ENCODE results near the gene CACNA1A.
"Not testable (repeated sequence)": the region's sequence is repeated elsewhere in the genome, so short reads cannot be mapped to it uniquely, and the experiment has no call there.

CACNA1A gene

DNA sequence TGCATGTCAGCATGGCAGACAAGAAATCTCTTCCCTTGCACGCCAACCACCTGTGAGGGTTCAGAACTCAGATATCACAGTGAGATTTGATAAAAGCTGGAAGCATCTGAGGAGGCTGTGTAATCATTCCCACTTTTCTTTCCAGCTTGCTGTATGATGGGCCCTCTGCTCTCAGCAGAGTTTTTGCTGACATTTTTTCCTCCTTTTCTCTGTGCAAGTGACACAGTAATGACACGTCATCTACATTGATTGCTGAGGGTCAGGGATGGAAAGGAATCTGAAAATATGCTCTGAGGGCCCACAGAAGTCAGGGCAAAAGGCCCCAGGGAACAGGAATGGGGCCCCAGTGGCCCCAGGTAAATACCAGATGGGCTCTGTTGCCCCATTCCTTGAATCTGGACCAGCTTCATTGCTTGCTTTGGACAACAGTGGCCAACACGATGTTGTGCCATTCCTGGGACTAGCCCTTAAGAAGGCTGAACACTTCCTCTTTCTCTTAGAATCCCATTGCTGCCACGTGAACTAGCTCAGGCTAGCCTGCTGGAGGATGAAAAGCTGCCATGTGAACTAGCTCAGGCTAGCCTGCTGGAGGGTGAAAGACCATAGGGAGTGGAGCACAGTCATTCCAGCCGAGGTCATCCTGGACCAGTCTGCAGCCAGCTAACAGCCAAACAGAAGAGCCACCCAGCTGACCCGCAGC, 68.2 kb downstream of the CACNA1A start:
- no peak overlapping the region for H3K4me3 ChIP-seq (ENCODE audit: control insufficient read depth, low read depth, low read length)
- no peak for DNase-seq (ENCODE audit: low read depth)

DNA sequence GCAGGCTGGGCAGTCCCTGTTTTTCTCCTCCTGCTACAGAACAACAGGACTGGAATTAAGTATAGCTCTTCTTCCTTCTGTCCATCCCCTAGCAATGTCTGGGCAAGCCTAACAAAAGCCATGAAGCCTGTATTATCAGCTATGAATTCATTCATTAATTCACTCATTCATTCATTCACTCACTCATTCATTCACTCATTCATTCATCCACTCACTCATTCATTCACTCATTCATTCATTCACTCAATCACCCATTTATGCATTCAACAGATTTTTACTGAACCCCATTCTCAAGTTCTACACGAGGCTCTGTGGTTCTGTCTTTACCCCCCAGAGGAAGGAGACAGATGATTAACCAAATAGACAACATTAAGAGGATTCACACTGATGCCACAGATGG, 69.9 kb downstream of the CACNA1A start:
- no peak overlapping the region for H3K4me3 ChIP-seq (ENCODE audit: control insufficient read depth, low read depth, low read length)
- TF ChIP-seq, protein P1, sequence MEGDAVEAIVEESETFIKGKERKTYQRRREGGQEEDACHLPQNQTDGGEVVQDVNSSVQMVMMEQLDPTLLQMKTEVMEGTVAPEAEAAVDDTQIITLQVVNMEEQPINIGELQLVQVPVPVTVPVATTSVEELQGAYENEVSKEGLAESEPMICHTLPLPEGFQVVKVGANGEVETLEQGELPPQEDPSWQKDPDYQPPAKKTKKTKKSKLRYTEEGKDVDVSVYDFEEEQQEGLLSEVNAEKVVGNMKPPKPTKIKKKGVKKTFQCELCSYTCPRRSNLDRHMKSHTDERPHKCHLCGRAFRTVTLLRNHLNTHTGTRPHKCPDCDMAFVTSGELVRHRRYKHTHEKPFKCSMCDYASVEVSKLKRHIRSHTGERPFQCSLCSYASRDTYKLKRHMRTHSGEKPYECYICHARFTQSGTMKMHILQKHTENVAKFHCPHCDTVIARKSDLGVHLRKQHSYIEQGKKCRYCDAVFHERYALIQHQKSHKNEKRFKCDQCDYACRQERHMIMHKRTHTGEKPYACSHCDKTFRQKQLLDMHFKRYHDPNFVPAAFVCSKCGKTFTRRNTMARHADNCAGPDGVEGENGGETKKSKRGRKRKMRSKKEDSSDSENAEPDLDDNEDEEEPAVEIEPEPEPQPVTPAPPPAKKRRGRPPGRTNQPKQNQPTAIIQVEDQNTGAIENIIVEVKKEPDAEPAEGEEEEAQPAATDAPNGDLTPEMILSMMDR (conservative IDR thresholded peaks at IDR 0.05; ENCODE audit: control insufficient read depth, insufficient read depth, low read depth, low read length) = no peak
- no peak for DNase-seq (ENCODE audit: low read depth)

More for the DNA sequence above, 68.2 kb downstream of the CACNA1A start:
- TF ChIP-seq, protein P1 (conservative IDR thresholded peaks at IDR 0.05; ENCODE audit: control insufficient read depth, insufficient read depth, low read depth, low read length) = no peak

DNA sequence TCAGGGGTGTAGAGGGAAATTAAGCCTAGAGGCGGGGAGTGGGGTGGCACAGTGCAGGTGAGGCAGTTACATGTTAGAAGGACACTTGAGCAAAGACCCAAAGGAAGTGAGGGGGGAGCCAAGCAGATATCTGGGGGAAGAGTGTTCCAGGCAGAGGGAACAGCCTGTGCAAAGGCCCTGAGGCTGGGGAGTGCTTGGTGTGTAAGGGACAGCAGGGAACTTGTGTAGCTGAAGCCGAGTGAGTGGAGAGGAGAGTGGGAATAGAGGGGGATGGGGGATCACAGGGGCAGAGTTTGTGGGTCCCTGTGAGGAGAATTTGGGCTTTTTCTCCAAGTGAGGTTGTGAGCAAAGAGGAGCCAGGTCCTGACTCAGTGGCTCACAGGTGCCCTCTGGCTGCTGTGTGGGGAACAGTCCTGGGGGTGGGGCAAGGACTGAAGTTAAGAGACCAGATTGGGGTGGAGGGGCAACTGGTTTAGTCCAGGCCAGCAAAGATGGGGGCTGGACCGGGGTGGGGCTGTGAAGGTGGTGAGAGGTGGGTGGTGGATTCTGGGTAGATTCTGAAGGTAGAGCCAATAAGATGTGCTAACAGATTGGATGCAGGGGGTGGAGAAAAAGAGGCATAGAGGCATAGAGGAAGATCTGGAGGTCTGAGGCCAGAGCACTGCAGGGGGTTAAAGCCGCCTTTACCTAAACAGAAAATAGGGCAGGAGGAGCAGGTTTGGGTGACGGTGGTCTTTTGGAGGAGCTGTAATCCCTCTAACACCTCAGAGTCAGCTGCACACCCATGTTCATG, 75.3 kb downstream of the CACNA1A start:
- TF ChIP-seq, protein P1 (conservative IDR thresholded peaks at IDR 0.05; ENCODE audit: control insufficient read depth, insufficient read depth, low read depth, low read length) = peak; percentile 92
- no peak overlapping the region for H3K4me3 ChIP-seq (ENCODE audit: control insufficient read depth, low read depth, low read length)
- peak; percentile 60 for DNase-seq (ENCODE audit: low read depth)

DNA sequence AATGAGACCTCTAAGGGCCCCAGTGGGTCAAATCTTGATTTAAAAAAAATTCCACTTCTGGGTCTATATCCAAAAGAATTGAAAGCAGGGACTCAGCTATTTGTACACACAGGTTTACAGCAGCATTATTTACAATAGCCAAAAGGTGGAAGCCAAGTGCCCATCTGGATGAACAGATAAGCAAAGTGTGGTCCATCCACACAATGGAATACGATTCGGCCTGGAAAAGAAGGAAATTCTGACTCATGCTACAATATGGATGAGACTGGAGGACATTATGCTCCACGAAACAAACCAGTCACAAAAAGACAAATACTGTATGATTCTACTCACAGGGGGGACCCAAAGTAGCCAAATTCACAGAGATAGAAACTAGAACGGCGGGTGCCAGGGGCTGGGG, 76.7 kb downstream of the CACNA1A start:
- no peak overlapping the region for H3K4me3 ChIP-seq (ENCODE audit: control insufficient read depth, low read depth, low read length)
- no peak for DNase-seq (ENCODE audit: low read depth)
- TF ChIP-seq, protein P1 (conservative IDR thresholded peaks at IDR 0.05; ENCODE audit: control insufficient read depth, insufficient read depth, low read depth, low read length) = no peak

DNA sequence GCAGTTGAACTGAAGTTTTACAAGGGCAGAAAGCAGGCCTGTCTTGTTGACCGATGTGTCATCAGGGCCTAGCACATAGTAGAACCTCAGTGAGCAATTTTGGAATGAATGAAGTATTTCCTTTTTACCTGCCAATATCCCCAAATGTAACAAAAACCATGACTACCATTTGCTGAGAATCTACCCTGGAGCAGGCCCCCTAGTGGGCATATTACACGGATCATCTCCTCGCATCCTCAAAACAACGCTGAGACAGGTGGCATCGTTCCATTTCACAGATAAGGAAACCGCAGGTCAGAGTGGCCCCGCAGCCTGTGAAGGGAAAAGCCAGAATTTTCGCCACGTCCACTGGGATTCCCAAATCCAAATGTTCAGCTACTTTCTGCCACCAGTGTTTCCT, 77.9 kb downstream of the CACNA1A start:
- H3K4me3 ChIP-seq (ENCODE audit: control insufficient read depth, low read depth, low read length) = no peak overlapping the region
- TF ChIP-seq, protein P1 (conservative IDR thresholded peaks at IDR 0.05; ENCODE audit: control insufficient read depth, insufficient read depth, low read depth, low read length) = peak; percentile 64
- DNase-seq (ENCODE audit: low read depth) = peak; percentile 40

DNA sequence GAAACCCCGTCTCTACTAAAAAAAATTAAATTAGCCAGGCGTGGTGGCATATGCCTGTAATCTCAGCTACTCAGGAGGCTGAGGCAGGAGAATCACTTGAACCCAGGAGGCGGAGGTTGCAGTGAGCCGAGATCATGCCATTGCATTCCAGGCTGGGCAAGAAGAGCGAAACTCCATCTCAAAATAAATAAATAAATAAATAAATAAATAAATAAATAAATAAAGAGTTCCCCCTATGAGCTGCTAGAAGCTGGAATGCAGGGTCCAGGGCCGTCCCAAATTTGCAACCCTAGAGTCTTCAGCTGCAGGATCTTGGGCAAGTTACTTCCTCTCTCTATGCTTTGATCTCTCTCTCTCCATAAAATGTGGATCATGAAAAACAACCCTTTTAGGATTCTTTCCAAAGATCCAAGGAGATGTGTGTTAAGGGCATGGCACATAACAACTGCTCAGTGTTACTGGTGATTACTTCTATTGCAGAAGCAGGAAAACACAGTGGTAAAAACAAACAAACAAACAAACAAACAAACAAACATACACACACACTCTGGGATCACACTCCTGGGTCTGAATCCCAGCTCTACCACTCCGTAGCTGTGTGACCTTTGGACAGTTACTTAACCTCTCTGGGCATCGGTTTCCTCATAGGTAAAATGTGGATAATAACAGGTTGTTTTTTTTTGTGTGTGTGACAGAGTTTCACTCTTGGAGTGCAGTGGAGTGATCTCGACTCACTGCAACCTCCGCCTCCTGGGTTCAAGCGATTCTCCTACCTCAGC, 78.8 kb downstream of the CACNA1A start:
- TF ChIP-seq, protein P1 (conservative IDR thresholded peaks at IDR 0.05; ENCODE audit: control insufficient read depth, insufficient read depth, low read depth, low read length) = no peak
- no peak for DNase-seq (ENCODE audit: low read depth)
- no peak overlapping the region for H3K4me3 ChIP-seq (ENCODE audit: control insufficient read depth, low read depth, low read length)

DNA sequence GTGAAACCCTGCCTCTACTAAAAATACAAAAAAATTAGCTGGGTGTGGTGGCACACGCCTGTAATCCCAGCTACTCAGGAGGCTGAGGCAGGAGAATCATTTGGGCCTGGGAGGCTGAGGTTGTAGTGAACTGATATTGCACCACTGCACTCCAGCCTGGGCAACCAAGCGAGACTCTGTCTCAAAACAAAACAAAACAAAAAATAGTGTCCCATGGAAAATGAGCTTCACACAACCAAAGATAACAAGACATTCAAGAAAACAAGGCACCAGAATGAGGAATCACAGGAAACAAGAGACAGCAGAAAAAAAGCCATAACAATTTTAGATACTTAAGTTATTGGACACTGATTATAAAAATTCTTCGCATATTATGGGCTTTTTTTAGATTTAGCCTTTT, 80.4 kb downstream of the CACNA1A start:
- DNase-seq (ENCODE audit: low read depth); H3K4me3 ChIP-seq (ENCODE audit: control insufficient read depth, low read depth, low read length): not testable (repeated sequence)
